ENCODE data around the gene NOTCH2.
A peak's percentile ranks its signal among the peaks of the same experiment; 100 is the strongest.

Gene NOTCH2

DNA sequence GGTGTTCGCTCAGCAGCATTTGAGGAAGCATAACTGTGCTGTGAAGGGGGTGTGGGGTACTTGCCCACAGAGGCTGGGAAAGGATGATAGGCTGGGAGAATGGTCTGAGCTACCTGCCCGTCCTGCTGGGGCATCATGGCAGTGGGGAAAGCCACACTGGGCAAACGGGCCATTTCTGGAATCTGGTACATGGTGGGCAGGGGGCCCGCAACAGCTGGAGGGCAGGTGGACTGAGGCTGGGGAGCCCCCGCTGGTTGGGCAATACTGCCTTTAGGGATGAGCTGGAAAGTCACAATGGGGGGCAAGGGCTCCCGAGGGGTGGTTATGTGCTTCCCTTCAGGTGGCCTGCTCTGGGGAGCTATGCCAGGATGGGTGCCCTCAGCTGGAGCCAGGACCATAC lies 153.9 kb downstream of the NOTCH2 start:
- TF ChIP-seq, protein P1, sequence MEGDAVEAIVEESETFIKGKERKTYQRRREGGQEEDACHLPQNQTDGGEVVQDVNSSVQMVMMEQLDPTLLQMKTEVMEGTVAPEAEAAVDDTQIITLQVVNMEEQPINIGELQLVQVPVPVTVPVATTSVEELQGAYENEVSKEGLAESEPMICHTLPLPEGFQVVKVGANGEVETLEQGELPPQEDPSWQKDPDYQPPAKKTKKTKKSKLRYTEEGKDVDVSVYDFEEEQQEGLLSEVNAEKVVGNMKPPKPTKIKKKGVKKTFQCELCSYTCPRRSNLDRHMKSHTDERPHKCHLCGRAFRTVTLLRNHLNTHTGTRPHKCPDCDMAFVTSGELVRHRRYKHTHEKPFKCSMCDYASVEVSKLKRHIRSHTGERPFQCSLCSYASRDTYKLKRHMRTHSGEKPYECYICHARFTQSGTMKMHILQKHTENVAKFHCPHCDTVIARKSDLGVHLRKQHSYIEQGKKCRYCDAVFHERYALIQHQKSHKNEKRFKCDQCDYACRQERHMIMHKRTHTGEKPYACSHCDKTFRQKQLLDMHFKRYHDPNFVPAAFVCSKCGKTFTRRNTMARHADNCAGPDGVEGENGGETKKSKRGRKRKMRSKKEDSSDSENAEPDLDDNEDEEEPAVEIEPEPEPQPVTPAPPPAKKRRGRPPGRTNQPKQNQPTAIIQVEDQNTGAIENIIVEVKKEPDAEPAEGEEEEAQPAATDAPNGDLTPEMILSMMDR (IDR thresholded peaks at IDR 0.05; ENCODE audit: unreplicated experiment in 3 of 3), result no peak
- H3K27me3 Mint-ChIP-seq (ENCODE audit: low read depth), result no peaks in the 10 kb centered on the region
- H3K27ac Mint-ChIP-seq, result no peak overlapping the region
- H3K36me3 Mint-ChIP-seq (ENCODE audit: low read depth), result peaks cover 84% of the 10 kb centered on the region
- no peaks in the 10 kb centered on the region for H3K4me1 Mint-ChIP-seq
- H3K4me3 Mint-ChIP-seq, result no peak overlapping the region
- no peaks in the 10 kb centered on the region for H3K9me3 Mint-ChIP-seq

DNA sequence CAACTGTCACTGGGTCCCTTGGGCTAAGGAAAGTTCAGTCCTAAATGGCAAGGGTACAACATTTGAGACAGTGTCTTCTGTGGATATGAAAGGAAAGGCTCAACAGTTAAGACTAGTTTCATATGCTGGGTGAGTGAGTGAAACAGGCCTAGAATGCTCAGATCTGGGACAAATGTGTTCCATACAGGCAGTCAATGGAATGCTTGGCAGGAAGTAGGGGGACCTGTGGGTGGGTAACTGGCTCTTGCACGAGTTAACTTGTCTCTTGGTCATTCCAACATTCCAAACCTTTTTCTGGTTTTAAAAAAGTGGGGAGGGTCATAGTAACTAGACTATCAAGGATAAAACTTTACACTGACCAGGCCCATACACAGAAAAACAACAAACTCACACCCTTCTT lies 155.4 kb downstream of the NOTCH2 start:
- no peak overlapping the region for H3K4me3 Mint-ChIP-seq

DNA sequence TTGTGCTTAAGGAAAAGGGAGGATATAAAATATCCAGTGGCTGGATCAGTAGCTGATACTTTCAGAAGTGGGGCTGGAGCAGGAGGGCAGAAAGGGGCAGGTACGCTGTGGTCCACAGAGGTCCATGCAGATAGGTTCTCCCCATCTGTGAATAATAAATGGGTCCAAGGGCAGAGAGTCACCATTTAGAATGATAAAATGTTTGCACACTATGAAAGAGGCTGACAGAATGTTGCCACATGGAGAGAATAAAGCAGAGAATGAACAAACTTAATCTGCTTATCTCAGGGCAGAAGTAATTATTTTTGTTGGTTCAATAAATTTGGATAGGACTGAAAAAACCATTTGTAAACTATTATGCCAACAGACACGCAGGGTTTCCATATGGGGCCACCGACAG lies 156.5 kb downstream of the NOTCH2 start:
- Mint-ChIP-seq H3K36me3 (ENCODE audit: low read depth) (peaks cover 71% of the 10 kb centered on the region), H3K4me3 (no peak overlapping the region), H3K27ac (peak overlapping the region in 1 of 3 experiments; percentile 20), H3K27me3 (ENCODE audit: low read depth) (no peaks in the 10 kb centered on the region), H3K9me3 (no peaks in the 10 kb centered on the region), H3K4me1 (no peaks in the 10 kb centered on the region)
- TF ChIP-seq, protein P1 (IDR thresholded peaks at IDR 0.05; ENCODE audit: unreplicated experiment in 3 of 3), result no peak

More for the DNA sequence above, 155.4 kb downstream of the NOTCH2 start:
- Mint-ChIP-seq H3K9me3 (no peaks in the 10 kb centered on the region), H3K4me1 (no peaks in the 10 kb centered on the region), H3K27me3 (ENCODE audit: low read depth) (no peaks in the 10 kb centered on the region), H3K36me3 (ENCODE audit: low read depth) (peaks cover 73% of the 10 kb centered on the region), H3K27ac (no peak overlapping the region)
- TF ChIP-seq, protein P1 (IDR thresholded peaks at IDR 0.05; ENCODE audit: unreplicated experiment in 3 of 3), result no peak

DNA sequence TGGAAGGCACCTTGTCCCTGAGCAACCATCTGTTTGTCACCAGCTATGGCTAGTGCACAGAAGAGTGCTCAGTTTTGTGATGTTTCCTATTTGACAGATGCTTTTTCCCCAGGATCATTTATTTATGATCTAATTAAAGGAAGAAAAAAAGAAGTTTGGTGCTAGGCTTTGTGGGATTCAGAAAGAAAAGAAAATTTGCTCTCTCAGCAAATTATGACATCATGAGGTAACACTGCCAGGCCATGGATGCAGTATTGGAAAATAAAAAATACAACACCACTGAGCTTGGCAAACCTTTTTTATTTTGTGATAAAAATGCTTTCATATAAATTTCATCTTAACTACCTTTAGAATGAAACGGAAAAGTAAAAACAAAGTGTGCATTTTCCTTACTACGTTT lies 157.7 kb downstream of the NOTCH2 start:
- H3K4me1 Mint-ChIP-seq, result no peaks in the 10 kb centered on the region
- H3K27me3 Mint-ChIP-seq (ENCODE audit: low read depth), result no peaks in the 10 kb centered on the region
- peaks cover 68% of the 10 kb centered on the region for H3K36me3 Mint-ChIP-seq (ENCODE audit: low read depth)

DNA sequence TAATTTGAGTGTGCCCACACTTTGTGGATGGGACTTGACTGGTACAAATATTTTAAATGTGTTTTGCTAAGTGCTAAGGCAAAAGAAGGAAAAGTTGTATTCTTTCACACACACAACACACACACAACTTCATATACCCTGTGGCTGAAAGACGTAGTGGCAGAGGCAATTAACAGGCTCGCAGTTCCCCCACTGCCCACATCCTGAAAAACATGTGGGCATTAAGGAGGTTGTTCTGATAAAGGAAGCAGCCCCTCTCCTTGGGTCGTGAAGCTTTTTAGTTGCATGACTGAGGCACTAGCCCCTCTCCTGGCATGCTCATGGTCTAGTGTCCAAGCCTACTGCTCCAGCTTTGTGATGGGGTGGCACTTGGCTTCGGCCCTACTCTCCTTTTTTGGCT lies 158.8 kb downstream of the NOTCH2 start:
- H3K27ac Mint-ChIP-seq, result no peak overlapping the region
- H3K4me3 Mint-ChIP-seq, result no peak overlapping the region
- peaks cover 61% of the 10 kb centered on the region for H3K36me3 Mint-ChIP-seq (ENCODE audit: low read depth)
- H3K9me3 Mint-ChIP-seq, result peaks cover 5% of the 10 kb centered on the region
- TF ChIP-seq, protein P1 (IDR thresholded peaks at IDR 0.05; ENCODE audit: unreplicated experiment in 3 of 3), result no peak
- H3K27me3 Mint-ChIP-seq (ENCODE audit: low read depth), result no peaks in the 10 kb centered on the region
- no peaks in the 10 kb centered on the region for H3K4me1 Mint-ChIP-seq

More for the DNA sequence above, 157.7 kb downstream of the NOTCH2 start:
- Mint-ChIP-seq H3K27ac (no peak overlapping the region), H3K4me3 (no peak overlapping the region), H3K9me3 (no peaks in the 10 kb centered on the region)
- TF ChIP-seq, protein P1 (IDR thresholded peaks at IDR 0.05; ENCODE audit: unreplicated experiment in 3 of 3), result no peak

DNA sequence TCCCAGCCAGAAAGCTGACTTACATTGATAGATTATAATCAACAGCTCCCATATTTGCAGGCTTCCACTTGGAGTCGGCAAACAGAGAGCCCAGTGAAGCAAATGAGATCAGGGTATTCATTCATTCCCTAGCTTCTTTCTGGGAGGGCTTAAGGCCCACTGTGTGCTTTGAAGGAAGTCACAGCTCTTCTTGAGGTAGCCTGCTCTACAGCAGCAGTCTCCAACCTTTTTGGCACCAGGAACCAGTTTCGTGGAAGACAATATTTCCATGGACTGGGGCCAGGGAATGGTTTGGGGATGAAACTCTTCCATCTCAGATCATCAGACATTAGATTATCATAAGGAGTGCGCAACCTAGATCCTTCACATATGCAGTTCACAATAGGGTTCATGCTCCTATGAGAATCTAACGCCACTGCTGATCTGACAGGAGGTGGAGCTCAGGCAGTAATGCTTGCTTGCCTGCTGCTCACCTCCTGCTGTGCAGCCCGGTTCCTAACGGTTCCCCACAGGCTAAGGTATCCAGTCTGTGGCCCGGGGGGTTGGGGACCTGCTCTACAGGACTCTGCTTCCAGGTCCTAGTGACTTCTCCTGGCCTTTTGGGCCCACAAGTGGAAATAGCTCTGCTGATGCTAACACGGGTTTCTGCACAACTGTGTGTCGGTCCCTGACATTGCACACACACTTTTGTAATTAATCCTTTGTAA lies 159.4 kb downstream of the NOTCH2 start:
- Mint-ChIP-seq H3K27me3 (ENCODE audit: low read depth) (no peaks in the 10 kb centered on the region), H3K4me3 (no peak overlapping the region), H3K4me1 (no peaks in the 10 kb centered on the region), H3K36me3 (ENCODE audit: low read depth) (peaks cover 55% of the 10 kb centered on the region), H3K9me3 (peaks cover 11% of the 10 kb centered on the region), H3K27ac (no peak overlapping the region)
- TF ChIP-seq, protein P1 (IDR thresholded peaks at IDR 0.05; ENCODE audit: unreplicated experiment in 3 of 3), result no peak
